Astrocyte (in vitro differentiated cells and primary cell): ENCODE data around the gene MLXIP.

Experiments used
- EZH2 ChIP-seq: IDR thresholded peaks from 2 replicates; pipeline ENCODE4 v1.6.1; 2012; ENCODE audit warnings: mild to moderate bottlenecking, low read length, inconsistent platforms; ENCODE audit not compliant: insufficient read depth
- TF ChIP-seq, protein P1 (sequence below): IDR thresholded peaks from 2 replicates; pipeline ENCODE4 v1.5.1; 2011; ENCODE audit warnings: low read depth, mild to moderate bottlenecking, inconsistent platforms, low read length, moderate library complexity; ENCODE audit not compliant: insufficient read depth

- no peak for TF ChIP-seq EZH2
- TF ChIP-seq, protein P1, sequence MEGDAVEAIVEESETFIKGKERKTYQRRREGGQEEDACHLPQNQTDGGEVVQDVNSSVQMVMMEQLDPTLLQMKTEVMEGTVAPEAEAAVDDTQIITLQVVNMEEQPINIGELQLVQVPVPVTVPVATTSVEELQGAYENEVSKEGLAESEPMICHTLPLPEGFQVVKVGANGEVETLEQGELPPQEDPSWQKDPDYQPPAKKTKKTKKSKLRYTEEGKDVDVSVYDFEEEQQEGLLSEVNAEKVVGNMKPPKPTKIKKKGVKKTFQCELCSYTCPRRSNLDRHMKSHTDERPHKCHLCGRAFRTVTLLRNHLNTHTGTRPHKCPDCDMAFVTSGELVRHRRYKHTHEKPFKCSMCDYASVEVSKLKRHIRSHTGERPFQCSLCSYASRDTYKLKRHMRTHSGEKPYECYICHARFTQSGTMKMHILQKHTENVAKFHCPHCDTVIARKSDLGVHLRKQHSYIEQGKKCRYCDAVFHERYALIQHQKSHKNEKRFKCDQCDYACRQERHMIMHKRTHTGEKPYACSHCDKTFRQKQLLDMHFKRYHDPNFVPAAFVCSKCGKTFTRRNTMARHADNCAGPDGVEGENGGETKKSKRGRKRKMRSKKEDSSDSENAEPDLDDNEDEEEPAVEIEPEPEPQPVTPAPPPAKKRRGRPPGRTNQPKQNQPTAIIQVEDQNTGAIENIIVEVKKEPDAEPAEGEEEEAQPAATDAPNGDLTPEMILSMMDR = no peak
Observed at GRCh38 chr12:122048151-122048550, 30.4 kb upstream of the MLXIP start.
